Stimulated activated CD8-positive, alpha-beta memory T cell treated with anti-CD3 and anti-CD28 coated beads, Interleukin-7, amount 100 ng/mL, for 24 hours (primary cell): Measurements from ENCODE around the gene NDOR1.
A peak's percentile ranks its signal among the peaks of the same experiment; 100 is the strongest.

Experiments
- DNase-seq: peaks from one replicate; pipeline ENCODE4 v3.0.0-alpha.2; 2020; ENCODE audit warnings: low read depth

Gene NDOR1

GRCh38 chr9:137198902-137199283 is 6.6 kb upstream of the NDOR1 start:
- no peak for DNase-seq

- no peak for DNase-seq
Measured at GRCh38 chr9:137199411-137200121, 5.9 kb upstream of the NDOR1 start.

GRCh38 chr9:137200311-137201204 is 4.9 kb upstream of the NDOR1 start, which contains the start of gene TPRN:
TSS of gene TPRN (minus strand) at chr9:137200741. CDS start at chr9:137200711, 30 bp downstream.
- DNase-seq: peak; percentile 97

- DNase-seq: no peak
Measured at GRCh38 chr9:137201205-137201868, 4.2 kb upstream of the NDOR1 start.

GRCh38 chr9:137202966-137203365 is 2.5 kb upstream of the NDOR1 start:
- no peak for DNase-seq

GRCh38 chr9:137204731-137205125 is 772 bp upstream of the NDOR1 start:
- DNase-seq: no peak

GRCh38 chr9:137206602-137207001 is 1.1 kb downstream of the NDOR1 start:
- no peak for DNase-seq

GRCh38 chr9:137211532-137211931 is 6.0 kb downstream of the NDOR1 start:
- no peak for DNase-seq

- no peak for DNase-seq
Measured at GRCh38 chr9:137212520-137212919, 7.0 kb downstream of the NDOR1 start.

GRCh38 chr9:137213160-137214060 is 7.9 kb downstream of the NDOR1 start:
- no peak for DNase-seq

- no peak for DNase-seq
Measured at GRCh38 chr9:137214620-137215019, 9.1 kb downstream of the NDOR1 start.

- DNase-seq: no peak
Measured at GRCh38 chr9:137215196-137215986, 9.9 kb downstream of the NDOR1 start.

GRCh38 chr9:137216188-137216965 is 10.9 kb downstream of the NDOR1 start:
- no peak for DNase-seq

GRCh38 chr9:137217276-137218211 is 12.0 kb downstream of the NDOR1 start:
- no peak for DNase-seq

- DNase-seq: no peak
Measured at GRCh38 chr9:137218212-137218753, 12.8 kb downstream of the NDOR1 start.

GRCh38 chr9:137218754-137219271 is 13.3 kb downstream of the NDOR1 start:
- DNase-seq: no peak

- no peak for DNase-seq
Measured at GRCh38 chr9:137219757-137220316, 14.3 kb downstream of the NDOR1 start.
